GM23248 (cell line): ENCODE results near the gene CRY2.

Source experiments
- EZH2 ChIP-seq: fragments of 200-600 bp; sonication (generic); IDR thresholded peaks from 2 replicates; pipeline ENCODE4 v1.6.1; 2018; ENCODE audit warnings: antibody characterized with exemption, mild to moderate bottlenecking; ENCODE audit not compliant: insufficient read depth, poor library complexity, severe bottlenecking
- EZH2phosphoT487 ChIP-seq: fragments of 200-600 bp; sonication (generic); IDR thresholded peaks from 2 replicates; pipeline ENCODE4 v1.6.1; 2018; ENCODE audit warnings: antibody characterized with exemption, moderate library complexity, mild to moderate bottlenecking, low read depth; ENCODE audit not compliant: insufficient read depth

DNA sequence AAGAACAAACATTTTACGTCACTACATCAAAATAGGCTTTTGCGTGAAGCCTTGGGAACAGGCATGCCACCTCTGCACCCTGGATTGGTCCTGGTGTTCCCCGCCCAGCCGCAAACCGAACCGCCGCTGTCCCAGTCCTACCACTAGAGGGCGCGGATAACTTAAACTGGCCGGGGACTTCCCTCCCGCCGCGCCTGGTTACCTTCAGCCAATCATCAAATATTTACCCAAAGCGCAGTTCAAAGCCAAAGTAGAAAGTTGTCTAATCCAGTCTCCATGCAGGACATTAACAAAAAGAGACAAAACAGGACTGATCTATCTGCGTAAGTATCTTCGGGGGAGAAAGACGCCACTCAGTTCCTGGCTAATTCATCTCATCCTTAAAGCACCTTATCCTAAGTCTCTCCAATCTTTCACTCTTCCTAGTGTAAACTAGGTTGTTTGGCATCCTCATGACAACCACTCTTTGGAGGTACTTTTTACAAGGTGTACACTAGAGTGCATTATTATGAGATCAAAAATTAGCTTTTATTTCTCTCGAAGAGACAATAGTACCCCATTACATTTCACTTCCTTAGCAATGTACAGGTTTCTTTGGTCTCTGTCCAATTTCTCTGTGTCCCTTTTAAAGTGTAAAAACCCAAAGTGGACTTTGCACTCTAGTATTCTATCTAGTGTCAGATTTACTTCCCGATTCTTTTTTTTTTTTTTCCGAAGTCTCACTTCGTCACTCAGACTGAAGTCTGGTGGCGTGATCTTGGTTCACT is 3.9 kb upstream of the CRY2 start:
- no peak for TF ChIP-seq EZH2
- TF ChIP-seq EZH2phosphoT487 = no peak
